ENCODE results near the gene PRG2.

- TF ChIP-seq POLR2A (IDR thresholded peaks at IDR 0.05): no peak
- TF ChIP-seq CTCF (IDR thresholded peaks at IDR 0.05): no peak
Observed at GRCh38 chr11:57424792-57425564, 34.5 kb upstream of the PRG2 start.
